GM12891 (cell line): ENCODE data around the gene ADAMTS10.

Experiments
- PAX5 ChIP-seq: IDR thresholded peaks from 2 replicates; pipeline ENCODE4 v1.6.1; 2011; ENCODE audit warnings: low read length, moderate library complexity, mild to moderate bottlenecking; ENCODE audit not compliant: insufficient read depth, severe bottlenecking
- POLR2A ChIP-seq: IDR thresholded peaks from 2 replicates; pipeline ENCODE4 v1.6.1; 2011; ENCODE audit warnings: low read depth, low read length, control low read depth
- POLR2AphosphoS5 ChIP-seq: IDR thresholded peaks from 2 replicates; pipeline ENCODE4 v1.6.1; 2011; ENCODE audit warnings: low read depth, low read length, control low read depth
- TAF1 ChIP-seq: IDR thresholded peaks from 2 replicates; pipeline ENCODE4 v1.6.1; 2011; ENCODE audit warnings: low read depth, low read length, control low read depth

GRCh38 chr19:8576273-8576993, 34.1 kb downstream of the ADAMTS10 start:
- TF ChIP-seq TAF1 (no peak), POLR2A (no peak), POLR2AphosphoS5 (no peak), PAX5 (no peak)
